ENCODE data around the gene ENTPD7. TPM values are rescaled to one million over a fixed set of nuclear protein-coding genes. Genes with fewer than 3 reads are reported as not detected.
"Not testable (repeated sequence)": the region's sequence is repeated elsewhere in the genome, so short reads cannot be mapped to it uniquely, and the experiment has no call there.

The ENTPD7 gene
- total RNA-seq, 2 donors from 2014 or later, result 23.8 to 26.4 TPM

DNA sequence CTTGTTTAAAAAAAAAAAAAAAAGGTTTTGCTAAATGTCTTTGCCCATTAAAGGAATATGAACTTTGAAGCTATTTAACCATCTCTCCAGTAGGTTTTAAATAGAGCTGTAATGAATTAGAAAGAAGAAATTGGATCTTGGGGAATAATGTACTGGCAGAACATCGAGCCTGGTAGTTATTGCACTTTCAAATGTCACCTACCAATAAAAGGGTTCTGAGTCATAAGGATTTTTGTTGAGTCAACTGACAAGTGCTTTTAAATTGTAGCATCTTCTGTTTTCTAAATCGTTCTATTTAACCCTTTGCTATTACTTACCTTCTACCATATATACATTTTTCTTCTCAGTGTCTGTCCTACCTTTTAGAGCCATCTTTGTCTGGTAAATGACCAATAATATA lies 83.4 kb downstream of the ENTPD7 start:
- Mint-ChIP-seq H3K36me3 (ENCODE audit: low read depth) (peaks cover 75% of the 10 kb centered on the region), H3K27me3 (ENCODE audit: insufficient read depth) (no peaks in the 10 kb centered on the region)

DNA sequence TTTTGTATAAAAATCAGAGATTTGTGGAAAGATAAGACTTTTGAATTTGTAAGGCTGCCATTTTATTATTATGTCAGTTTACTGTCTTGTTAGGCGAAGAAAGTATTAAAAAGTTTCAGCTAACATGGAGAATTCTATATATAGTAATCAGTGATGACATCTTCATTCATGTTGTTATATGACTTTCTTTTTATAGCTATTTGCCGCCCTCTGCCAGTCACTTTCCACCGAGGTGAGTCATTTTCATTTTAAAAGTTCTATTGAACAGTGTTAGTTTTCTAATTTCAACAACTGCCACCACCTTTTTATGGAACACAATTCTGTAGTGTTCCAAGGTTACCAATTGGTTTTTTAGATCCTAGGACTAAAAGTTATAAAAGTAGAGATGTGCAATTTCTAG lies 84.5 kb downstream of the ENTPD7 start:
- peaks cover 65% of the 10 kb centered on the region for H3K36me3 ChIP-seq (ENCODE audit: control insufficient read depth, insufficient read depth, low read length)
- no peak overlapping the region for H3K27ac Mint-ChIP-seq
- TF ChIP-seq, protein P1, sequence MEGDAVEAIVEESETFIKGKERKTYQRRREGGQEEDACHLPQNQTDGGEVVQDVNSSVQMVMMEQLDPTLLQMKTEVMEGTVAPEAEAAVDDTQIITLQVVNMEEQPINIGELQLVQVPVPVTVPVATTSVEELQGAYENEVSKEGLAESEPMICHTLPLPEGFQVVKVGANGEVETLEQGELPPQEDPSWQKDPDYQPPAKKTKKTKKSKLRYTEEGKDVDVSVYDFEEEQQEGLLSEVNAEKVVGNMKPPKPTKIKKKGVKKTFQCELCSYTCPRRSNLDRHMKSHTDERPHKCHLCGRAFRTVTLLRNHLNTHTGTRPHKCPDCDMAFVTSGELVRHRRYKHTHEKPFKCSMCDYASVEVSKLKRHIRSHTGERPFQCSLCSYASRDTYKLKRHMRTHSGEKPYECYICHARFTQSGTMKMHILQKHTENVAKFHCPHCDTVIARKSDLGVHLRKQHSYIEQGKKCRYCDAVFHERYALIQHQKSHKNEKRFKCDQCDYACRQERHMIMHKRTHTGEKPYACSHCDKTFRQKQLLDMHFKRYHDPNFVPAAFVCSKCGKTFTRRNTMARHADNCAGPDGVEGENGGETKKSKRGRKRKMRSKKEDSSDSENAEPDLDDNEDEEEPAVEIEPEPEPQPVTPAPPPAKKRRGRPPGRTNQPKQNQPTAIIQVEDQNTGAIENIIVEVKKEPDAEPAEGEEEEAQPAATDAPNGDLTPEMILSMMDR (conservative IDR thresholded peaks at IDR 0.05), result no peak
- DNase-seq, result no peak
- H3K27me3 ChIP-seq (ENCODE audit: control insufficient read depth, insufficient read depth, low read length, poor library complexity, severe bottlenecking), result no peaks in the 10 kb centered on the region
- WGBS, 2 experiments (ENCODE audit: insufficient coverage in 1 of 2, insufficient read length in 1 of 2), result 97% methylated on average over 3 of the region's 3 CpGs; no CpG with 5 or more reads in 1 of the 2 experiments
- no peaks in the 10 kb centered on the region for H3K27me3 Mint-ChIP-seq (ENCODE audit: insufficient read depth)
- peaks cover 71% of the 10 kb centered on the region for H3K36me3 Mint-ChIP-seq (ENCODE audit: low read depth)
- H3K4me1 ChIP-seq (ENCODE audit: control insufficient read depth, insufficient read depth, low read length), result no peaks in the 10 kb centered on the region
- no peak overlapping the region for H3K4me3 Mint-ChIP-seq
- no peak overlapping the region for H3K9ac ChIP-seq (ENCODE audit: extremely low read depth, low read length, poor library complexity, severe bottlenecking)
- H3K4me3 ChIP-seq (ENCODE audit: low read length), result no peak overlapping the region
- H3K9me3 Mint-ChIP-seq, result peaks cover 13% of the 10 kb centered on the region
- peaks cover 23% of the 10 kb centered on the region for H3K9me3 ChIP-seq (ENCODE audit: control insufficient read depth, low read length)
- no peaks in the 10 kb centered on the region for H3K4me1 Mint-ChIP-seq
- H3K27ac ChIP-seq (ENCODE audit: low read depth, low read length), result no peak overlapping the region

More for the DNA sequence above, 83.4 kb downstream of the ENTPD7 start:
- no peak overlapping the region for H3K27ac ChIP-seq (ENCODE audit: low read depth, low read length)
- no peaks in the 10 kb centered on the region for H3K27me3 ChIP-seq (ENCODE audit: control insufficient read depth, insufficient read depth, low read length, poor library complexity, severe bottlenecking)
- no peak overlapping the region for H3K4me3 ChIP-seq (ENCODE audit: low read length)
- no peak for DNase-seq
- WGBS, 2 experiments (ENCODE audit: insufficient coverage in 1 of 2, insufficient read length in 1 of 2), result 88 to 90% methylated on average over 1 to 2 of the region's 2 CpGs
- Mint-ChIP-seq H3K4me3 (no peak overlapping the region), H3K9me3 (peaks cover 13% of the 10 kb centered on the region), H3K27ac (no peak overlapping the region), H3K4me1 (no peaks in the 10 kb centered on the region)
- peaks cover 28% of the 10 kb centered on the region for H3K9me3 ChIP-seq (ENCODE audit: control insufficient read depth, low read length)
- H3K9ac ChIP-seq (ENCODE audit: extremely low read depth, low read length, poor library complexity, severe bottlenecking), result no peak overlapping the region
- no peaks in the 10 kb centered on the region for H3K4me1 ChIP-seq (ENCODE audit: control insufficient read depth, insufficient read depth, low read length)
- TF ChIP-seq, protein P1 (conservative IDR thresholded peaks at IDR 0.05), result no peak
- H3K36me3 ChIP-seq (ENCODE audit: control insufficient read depth, insufficient read depth, low read length), result peaks cover 75% of the 10 kb centered on the region

DNA sequence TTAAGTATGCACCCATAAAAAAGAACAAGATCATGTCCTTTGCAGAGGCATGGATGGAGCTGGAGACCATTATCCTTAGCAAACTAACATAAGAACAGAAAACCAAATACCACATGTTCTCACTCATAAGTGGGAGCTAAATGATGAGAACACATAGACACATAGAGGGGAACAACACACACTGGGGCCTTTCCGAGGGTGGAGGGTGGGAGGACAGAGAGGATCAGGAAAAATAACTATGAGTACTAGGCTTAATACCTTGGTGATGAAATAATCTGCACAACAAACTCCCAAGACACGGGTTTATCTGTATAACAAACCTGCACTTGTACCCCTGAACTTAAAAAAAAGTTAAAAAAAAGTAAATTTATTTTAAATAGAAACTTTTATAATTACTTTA lies 86.9 kb downstream of the ENTPD7 start:
- not testable (repeated sequence) for H3K27me3 Mint-ChIP-seq (ENCODE audit: insufficient read depth); H3K27ac ChIP-seq (ENCODE audit: low read depth, low read length); H3K4me1 Mint-ChIP-seq; H3K27ac Mint-ChIP-seq; DNase-seq; H3K4me3 ChIP-seq (ENCODE audit: low read length); H3K9ac ChIP-seq (ENCODE audit: extremely low read depth, low read length, poor library complexity, severe bottlenecking); H3K9me3 ChIP-seq (ENCODE audit: control insufficient read depth, low read length); H3K4me1 ChIP-seq (ENCODE audit: control insufficient read depth, insufficient read depth, low read length); H3K27me3 ChIP-seq (ENCODE audit: control insufficient read depth, insufficient read depth, low read length, poor library complexity, severe bottlenecking); H3K9me3 Mint-ChIP-seq; H3K4me3 Mint-ChIP-seq
- H3K36me3 Mint-ChIP-seq (ENCODE audit: low read depth), result peaks cover 60% of the 10 kb centered on the region
- WGBS, 2 experiments (ENCODE audit: insufficient coverage in 1 of 2, insufficient read length in 1 of 2), result 92 to 100% methylated on average over 1 of the region's 2 CpGs
- H3K36me3 ChIP-seq (ENCODE audit: control insufficient read depth, insufficient read depth, low read length), result peaks cover 51% of the 10 kb centered on the region

DNA sequence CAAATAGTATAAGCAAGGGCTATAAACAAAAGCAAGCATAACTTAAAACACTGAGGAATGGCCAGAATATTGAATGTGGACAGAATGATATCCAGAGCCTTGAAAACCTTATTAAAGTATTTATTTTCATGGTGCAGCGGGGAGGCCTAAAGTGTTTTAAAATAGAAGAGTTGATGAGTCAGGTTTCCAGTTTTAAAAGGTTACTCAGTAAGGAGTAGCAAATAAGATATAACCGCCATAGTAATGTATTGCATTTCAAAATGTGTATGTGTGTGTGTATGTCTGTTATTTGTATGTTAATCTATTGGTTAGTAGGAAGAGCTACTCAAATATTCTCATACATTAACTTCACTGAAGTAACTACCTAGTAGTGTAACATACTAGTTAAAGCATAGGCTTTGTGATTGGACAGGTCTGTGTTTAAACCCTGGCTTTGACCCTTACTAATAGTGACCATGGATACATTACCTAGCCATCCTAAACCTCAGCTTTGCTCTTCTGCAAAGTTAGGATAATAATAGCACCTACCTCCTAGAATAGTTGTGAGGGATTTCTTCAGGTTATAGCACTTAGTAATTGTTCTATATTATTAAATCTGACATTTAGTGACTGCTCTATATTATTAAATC lies 89.6 kb downstream of the ENTPD7 start:
- Mint-ChIP-seq H3K27ac (no peak overlapping the region), H3K4me1 (no peaks in the 10 kb centered on the region), H3K27me3 (ENCODE audit: insufficient read depth) (no peaks in the 10 kb centered on the region), H3K9me3 (no peaks in the 10 kb centered on the region), H3K4me3 (no peak overlapping the region), H3K36me3 (ENCODE audit: low read depth) (peaks cover 55% of the 10 kb centered on the region)
- Histone ChIP-seq H3K9ac (ENCODE audit: extremely low read depth, low read length, poor library complexity, severe bottlenecking) (no peak overlapping the region), H3K4me3 (ENCODE audit: low read length) (no peak overlapping the region), H3K27ac (ENCODE audit: low read depth, low read length) (no peak overlapping the region), H3K36me3 (ENCODE audit: control insufficient read depth, insufficient read depth, low read length) (peaks cover 49% of the 10 kb centered on the region), H3K9me3 (ENCODE audit: control insufficient read depth, low read length) (no peaks in the 10 kb centered on the region), H3K4me1 (ENCODE audit: control insufficient read depth, insufficient read depth, low read length) (no peaks in the 10 kb centered on the region), H3K27me3 (ENCODE audit: control insufficient read depth, insufficient read depth, low read length, poor library complexity, severe bottlenecking) (no peaks in the 10 kb centered on the region)
- no peak for DNase-seq
- TF ChIP-seq, protein P1 (conservative IDR thresholded peaks at IDR 0.05), result no peak
- 94 to 98% methylated on average over 2 of the region's 2 CpGs for WGBS, 2 experiments (ENCODE audit: insufficient coverage in 1 of 2, insufficient read length in 1 of 2)

Measured in endodermal cell (in vitro differentiated cells).